Uterus (tissue), 4 donors: ENCODE results near the gene PDPK1. TPM values are rescaled to one million over a fixed set of nuclear protein-coding genes. Genes with fewer than 3 reads are reported as not detected.

ENCODE experiments used
- DNase-seq, 2 donors: peaks; one replicate each; pipeline ENCODE4 v3.0.0-alpha.2; 2019 to 2020
- H3K27ac ChIP-seq, 2 donors: fragments of 200-600 bp; sonication (generic); 1 replicate in 1 of 2; 2 replicates in 1 of 2; pipeline ENCODE4 v1.5.1; 2016 to 2018
- H3K27me3 ChIP-seq, 2 donors: fragments of 200-600 bp; sonication (generic); one replicate each; pipeline ENCODE4 v1.5.1; 2018 to 2019; ENCODE audit warnings: control low read depth in 1 of 2
- H3K36me3 ChIP-seq, 2 donors: fragments of 200-600 bp; sonication (generic); one replicate each; pipeline ENCODE4 v1.5.1; 2019; ENCODE audit warnings: control low read depth in 1 of 2
- H3K4me1 ChIP-seq, 2 donors: fragments of 200-600 bp; sonication (generic); one replicate each; pipeline ENCODE4 v1.5.1; 2018 to 2019; ENCODE audit warnings: control low read depth in 1 of 2
- H3K4me3 ChIP-seq, 2 donors: fragments of 200-600 bp; sonication (generic); 1 replicate in 1 of 2; 2 replicates in 1 of 2; pipeline ENCODE4 v1.5.1; 2018 to 2019; ENCODE audit warnings: mild to moderate bottlenecking in 1 of 2
- H3K9me3 ChIP-seq, 2 donors: fragments of 200-600 bp; sonication (generic); one replicate each; pipeline ENCODE4 v1.5.1; 2019; ENCODE audit warnings: control low read depth in 1 of 2
- POLR2A ChIP-seq, 2 donors: fragments of 450-650 bp; IDR thresholded peaks; one replicate each; pipeline ENCODE4 v1.6.1; 2016; ENCODE audit warnings: antibody characterized with exemption in 2 of 2, mild to moderate bottlenecking in 1 of 2, moderate library complexity in 1 of 2
- intact Hi-C: fragments of 100-400 bp; cut with DNase I; formaldehyde crosslinking; loops from one replicate; pipeline ENCODE4 v1.15.1; 2023; ENCODE audit warnings: low total_unique reads
- total RNA-seq, 4 donors: library from RNA; depleted of rRNA in 3 of 4; stranded (reverse); fragments of >200 nt in 3 of 4; gene quantifications; one replicate each; pipeline versions ENCODE4 v1.1.0 to v1.2.4, GENCODE V29; 2014 to 2023
- TF ChIP-seq, protein P1 (sequence below), 4 experiments: fragments of 200-600 bp in 2 of 4; fragments of 450-650 bp in 2 of 4; sonication (generic) in 2 of 4; IDR thresholded peaks; one replicate each; pipeline ENCODE4 v1.5.1; 2016 to 2019; ENCODE audit warnings: antibody characterized with exemption in 4 of 4, mild to moderate bottlenecking in 2 of 4, moderate library complexity in 1 of 4
- donor health status: DM: yes; HTN: yes; CAD: no.

The PDPK1 gene
- total RNA-seq, 4 donors from 2014 or later, result 11.0 to 66.2 (median 23.9) TPM

DNA sequence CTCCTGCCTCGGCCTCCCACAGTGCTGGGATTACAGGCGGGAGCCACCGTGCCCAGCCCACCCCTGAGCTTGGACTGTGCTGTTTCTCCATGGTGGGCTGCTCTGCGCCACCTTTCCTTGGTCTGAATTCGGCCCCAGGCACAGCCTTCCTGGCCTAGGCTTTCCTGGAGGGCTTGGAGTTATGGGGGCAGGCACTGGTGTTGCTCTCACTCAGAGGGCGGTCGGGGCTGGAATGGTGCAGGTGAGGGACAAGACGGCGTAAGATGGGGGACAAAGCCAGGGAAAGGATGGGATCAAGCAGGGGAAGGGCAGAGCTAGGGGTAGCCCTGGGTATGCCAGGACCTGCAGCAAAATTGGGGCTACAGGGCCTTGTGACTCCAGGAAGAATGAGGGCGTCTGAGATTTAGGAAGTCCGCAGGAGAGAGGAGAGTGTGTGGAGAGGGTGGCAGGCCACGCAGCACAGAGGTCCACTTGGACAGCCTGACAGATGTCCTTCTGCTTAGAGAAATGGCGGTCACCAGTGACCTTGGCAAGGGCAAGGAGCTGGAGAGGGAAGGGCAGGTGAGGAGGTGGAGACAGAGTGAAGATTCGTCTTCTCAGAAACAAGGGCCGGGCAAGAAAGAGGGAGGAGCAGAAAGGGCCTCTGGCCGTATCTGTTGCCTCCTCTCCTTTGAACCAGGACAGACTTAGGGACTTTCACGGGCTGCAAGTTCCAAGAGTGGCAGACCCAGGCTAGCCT lies 25.7 kb upstream of the PDPK1 start:
- peaks cover 8 to 21% of the 10 kb centered on the region in 2 donors for H3K4me1 ChIP-seq
- DNase-seq, result peak in 1 of 2 donors; percentile 18
- H3K36me3 ChIP-seq, result no peaks in the 10 kb centered on the region
- H3K27me3 ChIP-seq, result no peaks in the 10 kb centered on the region
- intact Hi-C loops, result no loop called here
- H3K27ac ChIP-seq, result peak overlapping the region; percentile 96 to 97
- H3K4me3 ChIP-seq, result no peak overlapping the region
- no peaks in the 10 kb centered on the region for H3K9me3 ChIP-seq
- TF ChIP-seq POLR2A (IDR thresholded peaks at IDR 0.05), result no peak
- TF ChIP-seq, protein P1, sequence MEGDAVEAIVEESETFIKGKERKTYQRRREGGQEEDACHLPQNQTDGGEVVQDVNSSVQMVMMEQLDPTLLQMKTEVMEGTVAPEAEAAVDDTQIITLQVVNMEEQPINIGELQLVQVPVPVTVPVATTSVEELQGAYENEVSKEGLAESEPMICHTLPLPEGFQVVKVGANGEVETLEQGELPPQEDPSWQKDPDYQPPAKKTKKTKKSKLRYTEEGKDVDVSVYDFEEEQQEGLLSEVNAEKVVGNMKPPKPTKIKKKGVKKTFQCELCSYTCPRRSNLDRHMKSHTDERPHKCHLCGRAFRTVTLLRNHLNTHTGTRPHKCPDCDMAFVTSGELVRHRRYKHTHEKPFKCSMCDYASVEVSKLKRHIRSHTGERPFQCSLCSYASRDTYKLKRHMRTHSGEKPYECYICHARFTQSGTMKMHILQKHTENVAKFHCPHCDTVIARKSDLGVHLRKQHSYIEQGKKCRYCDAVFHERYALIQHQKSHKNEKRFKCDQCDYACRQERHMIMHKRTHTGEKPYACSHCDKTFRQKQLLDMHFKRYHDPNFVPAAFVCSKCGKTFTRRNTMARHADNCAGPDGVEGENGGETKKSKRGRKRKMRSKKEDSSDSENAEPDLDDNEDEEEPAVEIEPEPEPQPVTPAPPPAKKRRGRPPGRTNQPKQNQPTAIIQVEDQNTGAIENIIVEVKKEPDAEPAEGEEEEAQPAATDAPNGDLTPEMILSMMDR (IDR thresholded peaks at IDR 0.05), result no peak

DNA sequence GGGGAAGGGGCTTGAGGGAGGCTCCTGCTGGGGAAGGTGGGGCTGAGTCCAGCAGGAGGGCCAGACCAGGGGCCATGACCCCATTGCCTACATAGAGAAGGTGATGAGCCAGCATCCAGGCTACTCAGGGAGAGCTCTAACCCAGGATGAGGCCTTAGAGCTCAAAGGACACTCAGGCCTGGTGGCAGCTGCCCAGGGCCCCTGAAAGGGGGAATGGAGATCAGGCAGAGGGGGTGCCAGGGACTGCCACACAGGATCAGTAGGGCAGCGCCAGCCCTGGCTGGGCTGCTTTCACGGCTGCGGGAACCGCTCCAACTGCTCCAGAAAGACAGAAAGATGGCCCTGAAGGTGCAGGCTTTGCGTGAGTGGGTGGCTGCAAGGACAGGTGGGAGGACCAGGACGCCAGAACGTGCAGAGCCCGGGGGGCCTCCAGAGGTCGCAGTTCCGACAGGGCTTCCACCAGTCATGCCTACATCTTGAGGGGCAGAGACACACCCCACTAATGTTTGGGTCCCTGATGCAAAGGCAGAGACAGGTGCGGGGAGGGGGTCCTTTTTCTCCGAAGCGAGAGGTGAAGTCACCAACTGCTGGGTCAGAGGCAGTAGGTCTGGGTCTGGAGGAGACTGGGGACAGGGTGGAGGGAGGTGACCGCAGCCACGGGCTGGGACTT lies 25.0 kb upstream of the PDPK1 start:
- intact Hi-C loops, result no loop called here
- Histone ChIP-seq H3K27ac (peak overlapping the region; percentile 96 to 97), H3K4me1 (peaks cover 12 to 29% of the 10 kb centered on the region in 2 donors)

DNA sequence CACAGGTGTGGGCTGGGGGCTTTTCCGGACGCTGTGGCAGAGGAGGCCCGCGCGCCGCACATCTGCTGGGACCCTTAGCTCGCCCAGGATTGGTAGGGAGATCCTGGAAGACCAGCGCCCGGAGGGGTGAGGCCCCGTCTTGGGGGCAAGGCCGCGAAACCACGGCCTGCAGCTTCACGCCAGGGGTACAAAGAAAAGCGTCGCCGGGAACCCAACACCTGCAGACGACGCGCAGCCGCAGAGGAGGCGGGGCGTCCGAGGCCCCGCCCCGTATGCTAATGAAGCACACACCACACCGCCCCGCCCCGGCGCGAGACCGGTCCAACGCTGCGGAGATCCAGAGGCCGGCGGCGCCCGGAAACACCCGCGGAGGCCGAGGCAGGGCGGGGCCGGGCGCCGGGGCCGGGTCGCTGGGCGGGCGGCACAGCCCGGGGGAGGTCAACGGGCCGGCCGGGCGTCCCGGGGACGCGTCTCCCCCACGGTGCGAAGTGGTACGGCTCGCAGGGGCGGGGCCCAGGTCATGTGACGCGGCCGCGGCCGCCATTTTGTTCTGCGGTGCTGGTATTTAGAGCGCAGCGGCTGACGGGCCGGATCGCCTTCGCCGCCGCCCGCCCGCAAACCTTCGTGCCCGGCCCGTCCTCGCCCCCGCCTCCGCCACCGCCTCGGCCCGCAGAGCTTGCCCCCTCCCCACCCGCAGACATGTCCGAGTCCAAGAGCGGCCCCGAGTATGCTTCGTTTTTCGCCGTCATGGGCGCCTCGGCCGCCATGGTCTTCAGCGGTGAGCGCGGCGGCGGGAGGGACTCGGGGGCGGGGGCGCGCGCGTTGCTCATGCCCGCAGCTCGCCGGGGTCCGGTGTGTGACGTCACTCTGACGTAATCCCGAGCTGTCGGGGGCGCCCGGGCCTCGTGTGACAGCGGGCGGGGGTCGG lies 24.2 kb upstream of the PDPK1 start, which contains the start of gene ATP6V0C:
TSS of gene ATP6V0C (plus strand) at position 548 of the 928 bp plus-strand sequence. CDS start at position 700, 152 bp downstream.
- peaks cover 12 to 37% of the 10 kb centered on the region in 2 donors for H3K4me1 ChIP-seq
- intact Hi-C loops, result no loop called here
- peak within 1 kb of the TSS; percentile 82 to 94 for H3K4me3 ChIP-seq
- no peaks in the 10 kb centered on the region for H3K36me3 ChIP-seq
- peak; percentile 90 to 91 for DNase-seq
- TF ChIP-seq POLR2A (IDR thresholded peaks at IDR 0.05), result peak; percentile 90 to 93
- TF ChIP-seq, protein P1 (IDR thresholded peaks at IDR 0.05), result peak in 1 of 4 experiments; percentile 21
- H3K27me3 ChIP-seq, result no peaks in the 10 kb centered on the region
- peak within 1 kb of the TSS; percentile 96 to 97 for H3K27ac ChIP-seq
- no peaks in the 10 kb centered on the region for H3K9me3 ChIP-seq

More for the DNA sequence above, 25.0 kb upstream of the PDPK1 start:
- H3K9me3 ChIP-seq, result no peaks in the 10 kb centered on the region
- no peaks in the 10 kb centered on the region for H3K36me3 ChIP-seq
- peak overlapping the region; percentile 82 to 94 for H3K4me3 ChIP-seq
- H3K27me3 ChIP-seq, result no peaks in the 10 kb centered on the region
- no peak for TF ChIP-seq POLR2A (IDR thresholded peaks at IDR 0.05)
- TF ChIP-seq, protein P1 (IDR thresholded peaks at IDR 0.05), result no peak
- peak in 1 of 2 donors; percentile 43 for DNase-seq

DNA sequence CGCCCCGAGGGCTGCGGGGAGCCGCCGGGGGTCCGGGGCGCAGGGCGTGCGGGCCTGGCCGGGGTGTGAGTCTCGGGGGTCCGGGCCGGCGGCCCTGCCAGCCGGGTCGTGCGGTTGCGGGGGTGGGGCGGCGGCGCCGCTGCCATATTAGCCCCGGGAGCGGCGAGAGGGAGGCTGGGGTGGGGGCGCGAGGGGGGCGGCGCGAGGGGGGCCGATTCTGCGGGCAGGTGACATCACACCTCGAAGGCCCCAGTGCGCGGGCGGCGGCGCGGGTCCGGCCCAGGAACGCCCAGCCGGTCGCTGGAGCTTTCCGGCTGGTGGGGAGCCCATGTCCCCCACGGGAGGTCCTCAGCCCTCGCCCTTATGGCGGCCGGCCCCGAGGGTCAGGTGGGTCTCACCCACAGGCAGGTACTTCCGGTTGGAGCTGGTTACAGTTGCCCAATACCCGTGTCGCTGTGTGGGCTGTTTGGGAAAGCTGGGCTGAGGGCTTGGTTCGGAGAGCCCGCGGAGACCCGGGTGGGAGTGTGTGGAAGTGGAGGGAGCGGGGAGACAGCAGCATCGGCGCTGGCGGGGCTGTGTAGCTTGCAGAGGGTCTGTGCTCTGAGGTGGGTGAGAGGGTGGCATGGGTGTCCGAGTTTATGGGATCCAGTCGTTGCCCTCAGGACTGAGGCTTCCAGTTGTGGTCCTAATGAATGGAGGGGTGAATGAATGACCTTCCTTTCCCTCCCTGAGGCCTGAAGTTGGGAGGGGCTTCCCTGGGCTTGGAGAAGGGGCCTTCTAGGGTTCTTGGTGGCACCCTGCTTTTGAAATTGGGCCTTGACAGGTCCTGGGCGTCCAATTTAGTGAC lies 23.3 kb upstream of the PDPK1 start:
- H3K9me3 ChIP-seq, result no peaks in the 10 kb centered on the region
- peak overlapping the region; percentile 82 to 94 for H3K4me3 ChIP-seq
- no peaks in the 10 kb centered on the region for H3K36me3 ChIP-seq
- no peak for DNase-seq
- TF ChIP-seq POLR2A (IDR thresholded peaks at IDR 0.05), result no peak
- TF ChIP-seq, protein P1 (IDR thresholded peaks at IDR 0.05), result no peak
- intact Hi-C loops, result no loop called here
- H3K27me3 ChIP-seq, result no peaks in the 10 kb centered on the region
- peaks cover 18 to 45% of the 10 kb centered on the region in 2 donors for H3K4me1 ChIP-seq
- H3K27ac ChIP-seq, result peak overlapping the region; percentile 96 to 97
